Measurements from ENCODE around the gene PRKCE.

PRKCE gene

DNA sequence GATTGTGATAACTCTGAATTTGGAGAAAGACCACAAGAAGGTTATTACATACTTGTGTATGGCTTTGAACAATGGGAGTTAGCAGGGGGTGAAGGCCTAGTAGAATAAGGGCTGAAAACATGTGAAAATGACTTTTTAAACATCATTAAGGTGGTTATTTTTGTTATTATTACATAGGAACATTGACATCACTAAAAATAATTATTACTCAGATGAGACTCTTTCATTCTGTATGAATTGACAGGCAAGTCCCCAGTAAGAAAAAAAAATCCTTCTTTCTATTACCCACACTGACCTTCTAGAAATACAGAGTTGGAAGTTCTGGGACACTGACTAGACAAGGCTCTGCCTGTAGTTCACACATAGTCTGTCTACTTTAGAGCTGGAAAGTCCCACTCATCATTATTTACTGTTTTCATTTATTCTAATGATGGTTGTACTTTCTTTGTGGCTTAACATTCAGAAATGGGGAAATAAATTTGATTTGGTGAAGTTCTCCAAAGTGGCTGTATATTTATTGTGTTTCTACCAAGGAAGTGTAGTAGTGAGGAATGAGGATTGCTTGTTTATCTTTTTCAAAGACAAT is 426.1 kb downstream of the PRKCE start:
- no peak for DNase-seq (ENCODE audit: low read depth)

DNA sequence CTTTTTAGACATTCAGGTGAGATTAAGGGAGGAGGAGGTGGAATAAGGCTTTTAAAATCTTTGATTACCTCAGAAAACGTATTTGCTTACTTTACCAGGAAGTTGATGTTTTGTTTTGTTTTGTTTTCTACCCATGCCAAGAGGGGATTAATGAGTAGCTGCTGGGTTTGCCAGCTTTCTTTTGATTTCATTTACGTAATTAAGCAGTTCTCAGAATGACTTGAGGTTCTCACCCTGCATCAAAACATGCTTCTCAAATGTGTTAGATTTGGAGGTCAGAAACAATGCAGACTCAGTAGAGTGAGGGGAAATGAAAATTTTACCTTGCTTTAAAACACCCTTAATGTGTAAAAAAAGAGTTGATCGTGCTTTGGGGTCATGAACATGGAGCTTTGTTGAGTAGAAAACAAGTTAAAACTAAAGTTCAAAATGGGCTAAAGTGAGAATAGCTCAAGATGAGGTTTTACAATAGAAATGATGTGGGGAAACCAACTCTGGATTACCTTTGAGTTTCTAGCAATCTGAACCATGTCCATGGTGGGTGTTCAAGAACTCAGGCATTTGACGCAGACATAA is 428.6 kb downstream of the PRKCE start:
- no peak for DNase-seq (ENCODE audit: low read depth)

DNA sequence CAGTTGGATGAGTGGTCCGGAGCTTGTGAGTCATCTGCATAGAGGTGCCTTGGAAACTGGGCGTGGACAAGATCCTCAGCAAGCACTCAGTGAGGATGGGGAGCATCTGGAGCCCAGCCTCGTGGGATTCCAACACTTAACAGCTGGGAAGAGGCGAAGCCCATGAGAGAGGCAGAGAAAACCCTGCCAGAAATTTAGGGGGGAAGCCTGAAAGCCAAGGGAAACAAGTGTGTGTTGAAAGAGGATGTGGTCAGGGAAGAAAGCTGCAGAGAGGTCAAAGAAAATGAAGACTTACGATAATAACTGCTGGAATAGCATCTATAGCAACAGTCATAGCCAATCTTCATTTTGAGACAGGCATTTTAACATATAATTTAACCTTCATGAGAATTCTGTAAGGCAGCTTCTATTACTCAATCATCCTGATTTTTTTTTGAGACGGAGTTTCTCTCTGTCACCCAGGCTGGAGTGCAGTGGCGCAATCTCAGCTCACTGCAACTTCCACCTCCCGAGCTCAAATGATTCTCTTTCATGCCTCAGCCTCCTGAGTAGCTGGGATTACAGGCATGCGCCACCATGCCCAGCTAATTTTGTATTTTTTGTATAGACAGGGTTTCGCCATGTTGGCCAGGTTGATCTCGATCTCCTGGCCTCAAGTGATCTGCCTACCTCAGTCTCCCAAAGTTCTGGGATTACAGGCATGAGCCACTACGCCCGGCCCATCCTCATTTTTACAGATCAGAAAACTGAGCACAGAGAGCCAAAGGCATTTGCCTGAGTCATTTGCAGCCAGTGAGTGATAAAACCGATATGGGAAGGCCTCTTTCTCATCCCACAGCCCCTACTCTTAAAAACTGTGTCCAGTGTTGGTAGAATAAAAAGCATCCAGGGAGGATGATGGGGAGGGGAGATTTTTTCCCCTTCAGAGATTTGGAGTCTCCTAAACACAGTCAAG is 431.3 kb downstream of the PRKCE start:
- DNase-seq (ENCODE audit: low read depth): no peak

- DNase-seq (ENCODE audit: low read depth): no peak
Measured at GRCh38 chr2:46086578-46087070, 435.1 kb downstream of the PRKCE start.

DNA sequence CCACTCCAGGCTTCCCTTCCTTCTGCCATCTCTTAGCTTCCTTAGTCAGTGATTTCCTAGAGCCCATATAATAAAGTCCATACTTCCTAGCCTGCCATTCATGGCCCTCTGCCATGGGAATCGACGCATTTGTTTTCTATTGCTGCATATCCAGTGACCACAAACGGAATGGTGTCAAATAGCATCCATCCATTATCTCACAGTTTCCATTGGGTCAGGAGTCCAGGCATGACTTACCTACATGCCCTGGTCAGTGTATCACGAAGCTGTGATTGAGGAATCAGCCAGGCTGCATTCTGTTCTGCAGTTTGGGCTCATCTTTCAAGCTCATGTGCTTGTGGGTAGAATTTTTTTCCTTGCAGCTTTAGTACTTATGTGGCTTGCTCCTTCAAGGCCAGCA is 436.0 kb downstream of the PRKCE start:
- no peak for DNase-seq (ENCODE audit: low read depth)

- no peak for DNase-seq (ENCODE audit: low read depth)
Measured at GRCh38 chr2:46091004-46091403, 439.5 kb downstream of the PRKCE start.

DNA sequence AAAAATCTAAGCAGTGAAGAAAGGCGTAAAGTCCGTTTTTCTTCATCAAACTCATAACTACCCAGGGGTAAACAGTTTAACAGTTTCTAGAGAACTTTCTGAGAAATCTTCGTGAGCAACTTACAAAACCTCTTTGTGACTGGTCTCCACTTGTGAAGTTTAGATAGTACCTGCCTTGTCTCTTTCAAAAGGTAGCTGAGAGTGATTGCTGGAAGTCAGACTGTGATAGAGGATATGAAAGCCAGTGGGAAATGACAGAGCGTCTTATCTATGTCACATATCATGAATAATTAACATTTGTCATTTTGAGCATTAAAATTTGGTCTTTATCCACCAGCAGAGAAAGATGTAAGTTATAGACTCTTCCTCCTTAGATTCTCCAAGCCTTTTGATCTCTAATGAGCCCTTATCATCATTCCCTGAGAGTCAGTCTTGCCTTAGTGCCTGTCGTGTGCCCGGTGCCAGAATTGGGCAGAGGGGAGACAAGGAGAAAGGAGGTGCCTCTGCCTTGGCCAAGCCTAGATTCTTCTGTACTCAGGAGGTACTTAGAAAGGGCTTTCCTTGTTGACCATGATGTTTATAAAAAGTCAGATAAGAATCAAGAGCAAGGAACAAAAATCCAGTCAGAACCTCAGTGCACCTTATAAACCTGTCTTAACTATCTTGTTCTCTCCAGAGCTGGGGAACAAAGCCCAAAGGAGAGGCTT is 440.6 kb downstream of the PRKCE start:
- DNase-seq (ENCODE audit: low read depth): no peak

DNA sequence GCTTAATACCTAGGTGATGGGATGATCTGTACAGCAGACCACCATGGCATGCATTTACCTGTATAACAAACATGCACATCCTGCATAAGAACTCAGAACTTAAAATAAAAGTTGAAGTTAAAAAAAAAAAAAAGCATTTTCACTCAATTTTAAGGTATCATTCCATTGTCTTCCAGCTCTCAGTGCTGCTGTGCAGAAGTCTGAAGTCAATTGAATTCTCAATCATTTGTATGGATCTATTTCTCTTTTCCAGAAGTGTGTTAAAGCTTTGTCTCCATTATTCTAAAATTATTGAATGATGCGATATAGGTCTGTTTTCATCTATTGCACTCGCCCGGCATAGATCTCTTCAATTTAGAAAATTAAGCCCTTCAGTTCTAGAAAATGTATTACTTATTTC is 443.2 kb downstream of the PRKCE start:
- no peak for DNase-seq (ENCODE audit: low read depth)

DNA sequence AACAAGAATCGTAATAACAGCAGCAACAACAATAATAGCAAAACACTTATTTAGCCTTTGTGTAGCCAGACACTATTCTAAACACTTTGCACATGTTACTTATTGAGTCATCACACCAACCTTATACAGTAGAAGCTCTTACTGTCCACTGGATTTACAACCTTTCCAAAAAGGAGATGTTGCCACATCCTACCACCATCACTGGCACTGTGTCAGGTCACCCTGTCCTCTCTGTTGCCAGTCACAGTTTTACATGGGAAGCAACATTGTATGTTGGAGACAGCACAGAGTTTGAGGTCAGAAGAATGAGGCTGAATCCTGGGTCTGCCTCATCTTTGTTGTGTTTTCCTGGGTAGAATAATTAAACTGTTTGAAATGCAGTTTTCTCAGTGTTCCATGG is 444.4 kb downstream of the PRKCE start:
- no peak for DNase-seq (ENCODE audit: low read depth)

GRCh38 chr2:46096260-46096659 is 444.8 kb downstream of the PRKCE start:
- no peak for DNase-seq (ENCODE audit: low read depth)

- DNase-seq (ENCODE audit: low read depth): no peak
Measured at GRCh38 chr2:46097714-46098480, 446.4 kb downstream of the PRKCE start.

DNA sequence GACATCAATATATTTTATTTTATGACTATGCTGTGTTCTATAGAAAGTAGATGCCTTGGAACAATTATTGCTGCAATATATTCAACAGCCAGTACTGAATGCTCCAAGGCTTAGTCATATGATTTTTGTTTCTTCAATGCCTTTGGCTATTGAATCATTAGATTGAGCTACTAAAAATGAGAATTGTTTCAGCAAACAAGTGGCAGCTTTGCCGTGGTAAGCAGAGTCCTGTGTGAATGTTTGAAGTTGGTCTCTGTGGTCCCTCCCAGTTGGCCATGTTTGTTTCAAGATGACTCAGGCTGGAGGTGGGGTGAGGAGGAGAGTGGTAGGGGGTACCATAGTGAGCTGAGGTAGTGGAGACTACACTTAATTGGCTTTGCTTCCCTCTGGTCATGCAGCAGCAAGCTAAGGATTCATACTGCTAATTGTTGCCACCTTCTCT is 447.2 kb downstream of the PRKCE start:
- DNase-seq (ENCODE audit: low read depth): no peak

DNA sequence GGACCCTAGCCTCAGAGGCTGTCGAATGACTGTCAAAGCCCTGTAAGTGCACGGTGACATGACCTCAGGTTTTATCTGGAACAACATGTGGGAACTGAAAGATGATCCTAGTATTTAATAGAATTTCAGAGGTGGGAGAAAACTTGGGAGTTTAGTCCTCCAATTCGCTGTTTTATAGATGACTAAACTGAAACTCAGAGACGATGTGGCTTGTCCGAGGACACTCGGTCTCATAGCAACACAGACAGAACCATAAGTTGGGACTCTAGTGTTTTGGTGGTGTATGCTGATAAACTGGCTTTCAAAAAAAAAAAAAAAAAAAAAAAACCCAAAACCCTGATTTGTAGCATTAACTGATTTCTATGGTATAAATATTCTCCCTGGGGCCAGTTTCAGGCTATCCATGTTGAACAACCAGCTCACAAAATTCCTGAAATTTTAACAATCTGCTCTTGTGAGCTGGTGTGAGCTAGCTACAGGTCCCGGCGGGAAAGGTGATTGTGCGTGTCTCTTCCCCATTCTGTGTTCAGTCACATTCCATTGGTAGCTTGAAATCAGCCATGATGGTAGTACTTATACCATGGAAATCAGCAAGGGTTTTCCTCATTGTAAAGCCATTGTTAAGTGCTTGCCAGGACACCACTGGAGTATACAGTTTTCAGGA is 450.2 kb downstream of the PRKCE start:
- no peak for DNase-seq (ENCODE audit: low read depth)

DNA sequence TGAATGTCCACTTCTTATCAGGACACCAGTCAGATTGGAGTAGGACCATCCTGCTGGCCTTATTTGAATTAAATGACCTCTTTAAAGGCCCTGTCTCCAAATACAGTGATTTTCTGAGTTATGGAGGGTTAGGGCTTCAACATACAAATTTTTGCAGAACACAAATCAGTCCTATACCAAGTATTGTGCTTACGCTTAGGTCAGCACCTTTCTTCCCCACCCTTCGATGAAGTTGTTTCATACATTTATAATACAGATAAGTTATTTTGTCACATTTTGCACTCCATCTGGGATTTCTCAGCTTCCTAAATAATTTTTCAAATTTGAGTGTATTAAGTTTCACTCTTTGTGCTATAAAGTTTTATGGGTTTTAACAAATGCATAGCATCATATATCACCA is 455.2 kb downstream of the PRKCE start:
- DNase-seq (ENCODE audit: low read depth): no peak

- DNase-seq (ENCODE audit: low read depth): no peak
Measured at GRCh38 chr2:46114996-46115395, 463.5 kb downstream of the PRKCE start.

GRCh38 chr2:46116150-46116549 is 464.7 kb downstream of the PRKCE start:
- DNase-seq (ENCODE audit: low read depth): no peak

GRCh38 chr2:46116553-46116991 is 465.1 kb downstream of the PRKCE start:
- no peak for DNase-seq (ENCODE audit: low read depth)

DNA sequence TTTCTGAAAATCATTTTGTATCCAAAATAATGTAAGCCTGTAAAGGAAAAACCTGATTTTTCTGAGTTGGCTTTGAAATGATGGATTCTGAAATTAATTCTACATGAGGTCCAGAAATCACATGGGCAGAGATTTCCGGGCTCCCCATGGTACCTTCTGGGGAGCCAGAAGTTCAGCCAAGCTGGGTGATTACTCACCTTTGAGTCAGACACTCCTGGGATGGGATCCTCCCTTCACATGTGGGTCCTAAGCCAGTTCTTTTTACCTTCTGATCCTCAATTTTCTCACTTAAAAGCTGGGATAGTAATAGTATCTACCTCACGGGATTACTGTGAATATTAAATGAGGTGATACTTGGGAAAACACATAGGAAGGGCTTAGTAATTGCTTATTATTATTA is 465.9 kb downstream of the PRKCE start:
- DNase-seq (ENCODE audit: low read depth): no peak

GRCh38 chr2:46117994-46118393 is 466.5 kb downstream of the PRKCE start:
- DNase-seq (ENCODE audit: low read depth): no peak

DNA sequence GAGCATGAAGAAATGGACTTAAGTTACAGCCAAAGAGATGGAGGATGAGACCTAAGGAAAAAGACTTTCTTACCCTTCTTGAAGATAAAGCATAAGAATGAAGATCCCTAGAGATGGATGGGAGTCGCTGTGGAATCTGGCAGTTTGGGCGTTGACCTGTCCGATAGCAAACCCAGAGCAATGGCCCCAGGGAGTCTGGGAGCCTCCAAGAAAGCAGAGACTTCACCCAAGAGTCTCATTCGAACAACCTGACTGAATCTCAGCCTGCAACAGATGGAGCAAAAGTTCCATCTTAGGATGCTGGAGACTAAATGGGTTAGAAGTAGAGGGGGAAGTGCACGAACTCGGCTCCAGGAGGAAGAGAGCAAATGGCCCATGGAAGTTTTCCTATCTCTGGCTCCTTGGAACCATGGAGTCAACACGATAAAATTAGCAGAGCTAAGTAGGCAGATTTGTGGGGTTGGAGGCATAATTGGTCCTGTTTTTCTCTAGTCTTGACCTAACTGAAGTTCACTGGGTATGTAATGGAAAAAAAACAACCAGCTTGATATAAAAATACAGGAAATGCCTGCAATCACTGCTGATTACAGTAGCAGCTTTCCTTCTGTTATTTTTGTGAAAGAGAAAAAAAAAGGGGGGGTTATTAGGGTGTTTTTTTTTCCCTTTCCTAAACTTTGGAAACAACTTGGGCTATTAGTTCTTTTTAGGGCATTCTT is 467.3 kb downstream of the PRKCE start:
- DNase-seq (ENCODE audit: low read depth): no peak

Data from stimulated activated CD8-positive, alpha-beta memory T cell treated with anti-CD3 and anti-CD28 coated beads, Interleukin-15, amount 100 ng/mL, for 24 hours (primary cell).